GM21390 (cell line): ENCODE data around the gene OR52A1.
"Not testable (repeated sequence)": the region's sequence is repeated elsewhere in the genome, so short reads cannot be mapped to it uniquely, and the experiment has no call there.

Experiments used
- ATAC-seq: cut with Tn5 transposase; IDR thresholded peaks from one replicate; pipeline ENCODE4 v1.9.1; 2021; ENCODE audit not compliant: unreplicated experiment

The OR52A1 gene

DNA sequence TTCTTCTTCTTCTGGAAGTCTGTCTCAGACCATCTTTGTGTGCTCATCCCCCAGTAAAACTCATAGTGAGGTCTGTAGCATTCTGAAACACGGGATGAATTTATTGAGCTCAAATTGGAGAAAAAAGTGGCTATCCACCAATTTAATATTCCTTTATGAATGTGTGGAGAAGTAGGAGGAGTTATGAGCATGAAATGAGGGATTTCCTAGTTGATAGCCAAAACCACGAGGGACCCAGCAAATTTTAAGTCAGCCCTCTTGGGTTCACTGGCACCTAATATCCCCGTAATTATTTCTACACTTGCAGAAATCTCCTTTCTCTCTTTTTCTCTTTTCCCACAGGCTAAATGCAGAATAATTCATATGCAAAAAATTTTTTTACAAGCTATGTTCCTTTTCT is at the start of gene OR52A1:
TSS of gene OR52A1 (minus strand) at position 101 of the 400 bp plus-strand sequence. CDS start 2,388 bp downstream, outside the sequence.
- ATAC-seq = no peak

DNA sequence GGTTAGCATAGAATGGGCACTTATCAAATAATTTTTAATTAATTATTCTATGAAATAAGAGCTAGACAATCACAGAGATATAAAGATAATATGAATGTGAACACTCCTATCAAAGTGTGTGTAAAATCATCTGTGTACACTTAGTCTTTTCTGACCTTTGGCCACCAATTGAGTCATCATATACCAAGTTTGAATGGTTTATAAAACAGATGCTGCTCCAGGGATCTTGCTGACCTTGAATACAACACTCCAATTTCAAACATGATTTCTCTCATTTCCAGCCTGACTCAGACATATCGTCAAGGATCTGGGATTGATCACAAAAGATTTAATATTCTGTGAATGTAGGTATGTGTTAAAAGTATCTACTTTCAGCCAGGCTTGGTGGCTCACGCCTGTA is 48.8 kb upstream of the OR52A1 start:
- no peak for ATAC-seq

DNA sequence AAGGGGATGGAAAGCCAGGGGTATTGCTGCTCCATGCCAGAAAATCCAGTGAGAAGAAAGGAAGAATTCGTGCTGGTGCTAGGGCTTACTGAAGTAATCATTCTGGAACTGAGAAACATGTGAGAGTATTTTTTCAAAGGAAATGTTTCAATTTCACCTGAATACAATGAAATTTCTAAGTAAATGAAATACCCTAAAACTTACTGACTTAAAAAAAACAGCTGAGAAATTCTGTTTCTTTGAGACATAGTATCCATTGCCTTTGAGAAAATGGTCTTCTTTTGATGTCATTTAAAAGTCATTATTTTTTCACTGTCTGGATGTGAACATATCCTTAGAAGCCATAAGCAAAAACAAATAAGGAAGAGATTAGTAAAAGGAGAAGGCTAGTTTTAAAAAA is 46.0 kb upstream of the OR52A1 start, which contains the start of gene OR51V1:
TSS of gene OR51V1 (minus strand) at position 101 of the 400 bp plus-strand sequence. CDS start at position 101, 0 bp downstream.
- no peak for ATAC-seq

DNA sequence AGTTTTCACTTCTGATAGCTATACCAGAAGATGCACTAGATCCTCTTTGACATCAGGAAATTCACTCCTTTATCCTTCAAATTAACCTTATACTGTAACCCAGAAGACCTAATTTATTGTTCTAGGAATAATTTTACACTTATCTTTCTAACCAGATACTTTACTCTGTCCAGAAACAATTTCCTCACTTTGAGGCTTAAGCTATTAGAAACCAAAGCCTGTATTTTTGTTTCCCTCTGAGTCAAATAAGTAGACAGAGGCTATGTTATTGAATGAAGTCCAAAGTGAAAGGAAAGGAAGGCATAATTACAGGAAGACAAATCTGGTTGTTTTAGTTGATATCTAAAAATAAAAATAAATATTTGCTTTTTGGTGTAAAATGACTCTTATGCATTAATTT is 43.7 kb upstream of the OR52A1 start:
- no peak for ATAC-seq

DNA sequence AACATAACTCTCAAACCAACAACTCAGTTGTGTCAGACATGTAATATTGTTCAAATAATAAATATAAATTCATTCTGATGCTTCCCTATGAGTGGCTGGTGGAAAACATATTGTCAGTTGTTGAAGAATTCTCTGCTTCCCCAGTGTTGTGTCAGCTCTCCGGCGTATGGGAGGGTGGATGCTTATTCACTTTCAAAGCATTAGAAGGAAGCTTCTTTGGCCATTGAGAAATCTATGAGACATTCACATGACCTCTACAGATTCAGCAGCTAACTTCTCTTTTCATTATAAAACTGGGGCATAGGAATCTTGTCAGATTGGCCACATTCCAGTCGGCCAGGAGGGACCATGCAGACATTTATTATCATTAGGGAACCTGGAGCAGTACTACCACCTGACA is 43.0 kb upstream of the OR52A1 start:
- ATAC-seq = no peak

DNA sequence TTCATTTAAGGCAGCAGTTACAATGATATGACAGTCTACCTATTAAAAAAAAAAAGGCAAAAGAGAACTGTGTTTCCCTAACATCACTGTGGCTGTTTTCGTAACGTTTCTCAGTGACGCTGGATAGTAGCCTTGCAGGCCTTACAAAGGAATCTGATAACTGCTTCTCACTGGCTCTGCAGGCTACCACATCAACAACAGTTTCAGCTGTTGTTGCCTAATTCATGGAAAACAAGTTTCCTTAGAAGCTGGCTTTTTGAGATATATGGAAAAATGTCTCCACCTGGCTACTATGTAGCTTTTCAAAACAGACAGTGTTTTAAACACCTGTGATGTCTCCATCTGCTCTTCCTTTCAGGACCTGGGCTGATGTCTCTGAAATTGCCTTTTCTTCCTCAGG is 42.2 kb upstream of the OR52A1 start:
- no peak for ATAC-seq

DNA sequence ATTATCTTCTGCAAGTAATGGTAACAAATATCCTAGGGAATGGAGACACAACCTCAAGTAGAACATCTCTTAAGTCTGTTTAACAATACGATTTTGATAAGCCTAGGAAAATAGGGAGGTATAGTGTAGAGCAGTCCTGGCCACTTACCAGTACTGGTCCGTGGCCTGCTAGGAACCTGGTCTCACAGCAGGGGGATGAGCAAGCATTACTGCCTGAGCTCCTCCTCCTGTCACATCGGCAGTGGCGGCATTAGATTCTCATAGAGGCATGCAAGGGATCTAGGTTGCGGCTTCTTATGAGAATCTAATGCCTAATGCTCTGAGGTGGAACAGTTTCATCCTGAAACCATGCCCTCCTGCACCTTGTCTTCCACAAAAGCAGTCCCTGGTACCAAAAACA is 41.5 kb upstream of the OR52A1 start:
- ATAC-seq = no peak

DNA sequence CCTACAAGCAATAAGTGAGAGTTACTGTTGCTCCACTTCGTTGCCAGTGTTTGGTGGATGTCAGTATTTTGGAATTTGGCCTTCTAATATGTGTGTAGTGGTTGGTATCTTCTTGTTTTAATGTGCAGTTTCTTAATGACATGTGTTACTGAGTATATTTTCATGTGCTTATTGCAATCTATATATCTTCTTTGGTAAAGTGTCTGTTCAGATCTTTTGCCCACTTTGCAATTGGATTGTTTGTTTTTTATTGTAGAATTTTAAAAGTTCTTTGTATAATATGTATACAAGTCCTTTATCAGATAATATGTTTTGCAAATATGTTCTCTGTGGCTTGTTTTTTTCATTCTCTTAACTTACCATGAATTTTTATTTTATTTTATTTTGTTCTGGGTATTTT is 38.2 kb upstream of the OR52A1 start:
- no peak for ATAC-seq

DNA sequence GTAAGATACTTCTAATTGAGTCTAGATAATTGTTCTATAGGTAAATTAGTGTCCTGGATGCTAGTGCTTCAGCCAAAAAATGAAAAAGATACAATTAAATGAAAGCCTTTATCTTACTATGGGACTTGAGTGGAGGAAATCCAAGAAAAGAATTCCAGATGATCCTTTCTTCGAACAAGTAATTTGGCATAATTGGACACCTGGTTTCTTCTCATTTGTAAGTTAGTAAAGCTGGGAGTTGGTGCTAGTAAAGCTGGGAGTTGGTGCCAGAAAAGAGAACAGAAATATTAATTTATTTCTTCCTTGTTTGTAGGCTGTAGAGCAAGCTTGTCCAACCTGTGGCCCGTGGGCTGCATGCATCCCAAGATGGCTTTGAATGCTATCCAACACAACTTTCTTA is 33.6 kb upstream of the OR52A1 start:
- ATAC-seq = no peak

DNA sequence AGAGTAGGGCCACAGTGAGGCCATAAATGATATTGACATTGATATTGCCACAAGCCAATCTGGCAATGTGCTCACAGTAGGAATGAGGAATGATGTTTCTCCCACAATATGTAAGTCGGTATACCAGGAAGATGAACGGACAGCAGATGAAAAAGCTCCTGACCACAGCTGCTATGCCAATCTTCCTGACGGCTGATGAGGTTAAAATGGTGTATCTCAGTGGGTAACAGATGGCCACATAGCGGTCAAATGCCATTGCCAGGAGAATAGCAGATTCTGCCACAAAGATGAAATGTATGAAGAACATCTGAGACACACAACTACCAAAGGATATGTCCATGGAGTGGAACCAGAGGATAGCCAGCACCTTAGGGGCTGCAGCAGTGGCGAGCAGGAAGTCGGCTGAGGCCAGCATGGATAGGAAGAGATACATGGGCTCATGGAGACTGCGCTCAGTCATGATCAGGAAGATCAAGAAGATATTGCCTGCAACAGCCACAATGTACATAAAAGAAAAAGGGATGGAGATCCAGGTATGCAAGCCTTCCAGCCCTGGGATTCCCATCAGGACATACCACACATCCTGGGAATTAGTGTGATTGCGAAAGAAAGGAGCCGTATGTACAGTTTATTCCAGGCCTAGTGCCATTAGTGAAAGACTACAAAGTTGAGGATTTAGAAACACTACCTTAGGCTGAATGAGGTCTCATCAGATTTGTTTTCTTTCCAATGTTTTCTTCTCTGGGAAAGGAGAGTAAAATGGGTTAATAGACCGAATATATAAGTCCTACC is 23.7 kb upstream of the OR52A1 start:
- no peak for ATAC-seq

DNA sequence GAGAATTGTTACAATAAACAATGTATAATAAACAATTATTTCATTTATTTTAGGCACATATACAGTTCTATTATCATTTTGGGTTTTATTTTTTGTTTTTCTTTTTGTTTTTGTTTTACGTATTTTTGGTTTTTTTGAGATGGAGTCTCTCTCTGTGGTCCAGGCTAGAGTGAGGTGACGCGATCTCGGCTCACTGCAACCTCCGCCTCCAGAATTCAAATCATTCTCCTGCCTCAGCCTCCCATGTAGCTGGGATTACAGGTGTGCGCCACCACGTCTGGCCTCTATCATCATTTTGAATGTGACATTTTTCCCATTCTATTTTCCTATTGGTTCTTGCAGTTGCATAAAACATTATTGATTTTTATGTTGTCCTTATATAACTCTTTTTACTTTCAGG is 20.4 kb upstream of the OR52A1 start:
- no peak for ATAC-seq

DNA sequence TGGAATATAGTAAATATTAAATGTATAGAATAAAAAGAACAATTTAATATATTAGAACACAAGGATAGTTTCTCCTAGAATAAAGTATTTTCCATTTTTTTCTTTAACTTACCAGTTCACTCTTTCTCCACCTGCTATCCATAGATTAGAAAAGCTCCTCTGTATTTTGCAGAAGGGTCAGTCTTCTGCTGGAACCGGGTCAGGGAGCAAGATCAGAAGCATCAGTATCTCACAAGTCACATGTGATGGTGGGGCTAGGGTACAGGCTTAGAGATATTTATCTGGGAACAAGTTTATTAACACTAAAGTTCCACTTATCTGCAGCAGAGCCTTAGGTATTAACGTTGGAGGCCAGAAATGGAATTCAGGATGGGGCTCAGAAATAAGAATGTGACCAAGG is 17.3 kb upstream of the OR52A1 start:
- ATAC-seq = no peak

DNA sequence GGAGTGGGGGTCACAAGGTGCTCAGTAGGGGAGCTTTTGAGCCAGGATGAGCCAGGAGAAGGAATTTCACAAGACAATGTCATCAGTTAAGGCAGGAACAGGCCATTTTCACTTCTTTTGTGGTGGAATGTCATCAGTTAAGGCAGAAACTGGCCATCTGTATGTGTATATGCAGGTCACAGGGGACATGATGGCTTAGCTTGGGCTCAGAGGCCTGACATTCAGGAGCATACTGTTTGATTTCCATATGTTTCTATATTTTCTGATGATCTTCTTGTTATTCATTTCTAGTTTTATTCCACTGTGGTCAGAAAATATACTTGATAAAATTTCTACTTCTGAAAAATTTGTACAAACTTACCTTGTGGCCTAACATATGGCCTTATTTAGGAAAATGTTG is 11.3 kb upstream of the OR52A1 start:
- not testable (repeated sequence) for ATAC-seq

DNA sequence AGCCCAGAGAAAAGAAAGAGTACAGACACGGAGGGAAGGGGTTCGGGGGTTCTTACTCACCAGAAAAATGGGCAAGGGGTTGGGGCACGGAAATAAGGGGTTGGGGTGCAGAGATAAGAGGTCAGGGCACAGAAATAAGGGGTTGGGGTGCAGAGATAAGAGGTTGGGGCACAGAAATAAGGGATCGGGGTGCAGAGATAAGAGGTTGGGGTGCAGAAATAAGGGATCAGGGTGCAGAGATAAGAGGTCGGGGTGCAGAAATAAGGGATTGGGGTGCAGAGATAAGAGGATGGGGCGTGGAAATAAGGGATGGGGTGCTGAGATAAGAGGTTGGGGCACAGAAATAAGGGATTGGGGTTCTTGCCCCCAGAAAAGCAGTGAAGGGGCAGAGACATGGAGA is 10.2 kb upstream of the OR52A1 start:
- ATAC-seq = not testable (repeated sequence)

DNA sequence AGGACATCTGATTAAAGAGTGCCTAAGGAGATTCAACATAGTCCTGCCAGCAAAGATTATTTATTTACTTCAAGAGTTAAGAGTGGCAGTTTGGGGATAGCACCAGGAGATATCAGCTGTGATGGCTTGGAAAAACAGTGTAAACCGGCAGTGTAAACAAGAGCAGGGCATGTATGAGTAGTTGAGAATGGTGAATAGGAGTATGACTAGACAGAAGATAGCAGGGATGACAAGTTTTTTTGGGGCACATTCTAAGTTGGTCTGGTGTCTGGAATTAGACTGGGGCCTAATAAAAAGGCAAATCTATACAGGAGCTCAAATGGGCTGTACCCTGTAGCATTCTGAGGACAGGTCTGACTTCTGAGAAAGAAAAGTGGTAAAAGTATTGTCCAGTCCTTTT is 6.5 kb upstream of the OR52A1 start:
- not testable (repeated sequence) for ATAC-seq

DNA sequence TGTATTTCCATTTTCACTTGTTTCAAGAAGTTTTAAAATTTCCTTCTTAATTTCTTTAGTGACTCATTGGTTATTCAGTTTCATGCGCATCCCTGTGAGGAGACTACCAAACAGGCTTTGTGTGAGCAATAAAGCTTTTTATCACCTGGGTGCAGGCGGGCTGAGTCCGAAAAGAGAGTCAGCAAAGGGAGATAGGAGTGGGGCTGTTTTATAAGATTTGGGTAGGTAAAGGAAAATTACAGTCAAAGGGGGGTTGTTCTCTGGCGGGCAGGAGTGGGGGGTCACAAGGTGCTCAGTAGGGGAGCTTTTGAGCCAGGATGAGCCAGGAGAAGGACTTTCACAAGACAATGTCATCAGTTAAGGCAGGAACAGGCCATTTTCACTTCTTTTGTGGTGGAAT is 5.7 kb upstream of the OR52A1 start:
- ATAC-seq = not testable (repeated sequence)

DNA sequence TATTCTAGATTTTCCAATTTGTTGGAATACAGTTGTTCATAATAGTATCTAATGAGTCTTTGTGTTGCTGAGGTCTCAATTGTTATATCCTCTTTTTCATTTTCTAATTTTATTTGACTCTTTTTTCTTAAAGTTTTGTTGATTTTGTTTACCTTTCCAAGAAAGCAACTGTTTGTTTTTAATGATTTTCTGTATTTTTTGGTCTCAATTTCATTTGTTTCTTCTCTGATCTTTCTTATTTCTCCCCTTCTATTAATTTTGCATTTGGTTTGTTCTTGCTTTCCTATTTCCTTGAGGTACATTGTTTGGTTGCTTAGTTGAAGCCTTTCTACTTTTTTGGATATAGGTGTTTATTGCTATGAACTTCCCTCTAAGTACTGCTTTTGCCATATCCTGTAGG is 5.2 kb upstream of the OR52A1 start:
- ATAC-seq = no peak

DNA sequence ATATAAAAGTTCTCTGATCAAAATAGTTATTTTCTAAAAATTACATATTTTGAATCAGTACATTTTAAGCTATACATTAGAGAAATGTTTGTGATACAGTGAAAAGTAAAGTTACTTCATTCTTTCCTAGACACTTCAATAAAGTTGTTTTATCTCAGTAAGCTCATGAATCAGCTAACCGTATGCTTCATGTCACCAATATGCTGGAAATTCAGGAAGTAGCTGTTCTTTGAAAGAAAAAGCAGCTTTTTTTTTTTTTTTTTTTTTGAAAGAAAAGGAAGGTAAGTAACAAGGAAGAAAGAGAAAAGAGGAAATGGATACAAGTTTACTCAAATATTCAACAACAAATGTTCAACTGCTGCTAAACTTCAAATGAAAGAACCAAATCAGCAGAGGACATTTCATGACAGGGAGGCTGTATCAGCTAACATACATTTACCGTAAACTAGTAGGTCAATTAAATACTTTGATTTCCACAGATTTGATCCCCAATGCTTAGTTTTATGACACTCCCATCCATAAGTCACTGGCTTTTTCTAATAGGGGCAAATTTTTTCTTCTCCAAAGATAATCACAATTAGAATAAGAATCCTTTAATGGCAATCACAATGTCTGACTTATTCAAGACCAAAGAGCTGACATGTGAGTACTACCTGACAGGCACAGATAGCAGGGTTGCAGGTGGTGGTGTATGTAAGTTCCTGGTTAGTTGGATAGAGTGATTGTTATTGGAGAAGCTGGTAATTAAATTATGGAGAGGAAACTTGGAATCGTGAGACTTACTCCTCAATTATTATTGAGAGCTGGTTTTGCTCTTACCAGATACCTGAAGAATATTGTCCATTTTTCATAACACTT is 754 bp downstream of the OR52A1 start:
- ATAC-seq = no peak

DNA sequence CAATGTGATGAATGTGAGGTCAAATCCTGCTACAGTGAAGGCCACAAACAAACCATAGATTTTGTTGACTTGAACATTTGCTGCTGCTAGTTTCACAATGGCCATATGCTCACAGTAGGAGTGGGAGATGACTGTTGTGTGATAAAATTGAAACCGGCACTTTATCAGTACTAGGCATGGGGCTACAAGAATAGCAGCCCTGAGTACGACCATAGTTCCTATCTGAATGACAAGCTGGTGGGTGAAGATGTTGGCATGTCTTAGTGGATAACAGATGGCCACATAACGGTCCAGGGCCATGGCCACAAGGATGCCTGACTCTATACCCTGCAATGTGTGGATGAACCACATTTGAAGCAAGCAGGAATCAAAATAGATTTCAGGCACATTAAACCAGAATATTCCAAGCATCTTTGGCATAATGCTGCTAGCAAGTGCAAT is 2.8 kb downstream of the OR52A1 start:
- ATAC-seq = no peak

DNA sequence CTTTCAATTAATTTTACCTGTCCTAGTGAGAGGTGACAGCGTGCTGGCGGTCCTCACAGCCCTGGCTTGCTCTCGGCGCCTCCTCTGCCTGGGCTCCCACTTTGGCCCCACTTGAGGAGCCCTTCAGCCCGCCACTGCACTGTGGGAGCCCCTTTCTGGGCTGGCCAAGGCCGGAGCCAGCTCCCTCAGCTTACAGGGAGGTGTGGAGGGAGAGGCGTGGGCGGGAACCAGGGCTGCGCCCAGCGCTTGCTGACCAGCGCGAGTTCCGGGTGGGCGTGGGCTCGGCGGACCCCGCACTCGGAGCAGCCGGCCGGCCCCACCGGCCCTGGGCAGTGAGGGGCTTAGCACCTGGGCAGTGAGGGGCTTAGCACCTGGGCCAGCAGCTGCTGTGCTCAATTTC is 10.4 kb downstream of the OR52A1 start:
- ATAC-seq = not testable (repeated sequence)

DNA sequence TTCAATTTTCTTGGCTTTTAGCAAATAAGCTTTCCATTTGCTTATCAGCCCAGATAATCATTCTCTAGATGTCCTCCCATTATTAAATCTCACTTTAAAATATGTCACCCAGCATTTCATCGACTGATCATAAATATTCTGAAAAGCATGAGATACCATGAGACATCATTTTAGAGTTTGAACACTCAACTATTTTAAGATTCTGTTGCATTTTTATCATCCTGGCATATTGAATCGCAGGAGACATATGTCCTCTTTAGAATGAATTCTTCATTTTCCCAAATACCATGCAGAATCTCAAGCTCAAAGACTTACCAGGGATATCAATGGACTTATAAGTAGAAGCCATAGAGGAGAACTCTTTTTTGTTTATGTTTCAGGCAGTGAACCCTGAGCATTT is 16.6 kb downstream of the OR52A1 start, which contains the start of gene OR52A5:
TSS of gene OR52A5 (minus strand) at position 361 of the 400 bp plus-strand sequence. CDS start 5,714 bp downstream, outside the sequence.
- ATAC-seq = no peak

DNA sequence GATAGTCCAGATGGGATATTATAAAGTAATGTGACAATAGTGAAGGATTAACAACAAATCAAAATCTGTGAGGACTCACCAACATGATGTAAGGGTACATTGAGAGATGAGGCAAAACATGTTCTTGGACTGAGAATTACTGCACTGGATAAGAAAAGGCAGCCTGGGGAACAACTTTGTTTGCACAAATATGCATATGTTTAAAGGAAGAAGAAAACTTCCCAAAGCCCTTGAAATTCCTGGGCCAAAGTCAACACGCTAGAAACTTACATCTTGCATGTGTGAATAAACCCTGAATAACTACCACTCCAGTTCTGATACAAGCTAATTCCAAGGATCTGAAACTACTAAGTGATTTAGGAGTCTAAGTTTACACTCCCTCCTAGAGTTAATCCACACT is 17.5 kb downstream of the OR52A1 start:
- ATAC-seq = no peak
